ENCODE measurements around the gene MKNK1. TPM values are rescaled to one million over a fixed set of nuclear protein-coding genes. Genes with fewer than 3 reads are reported as not detected.

The MKNK1 gene
- total RNA-seq, 1 experiment from 2014 or later: 18.6 TPM

GRCh38 chr1:46614604-46614984 lies 10.5 kb upstream of the MKNK1 start:
- ChIA-PET CTCF (interaction anchor here (1.2 to 3.6 kb wide), 5 partner anchors 8 to 201 kb away, joined by 3 to 33 read pairs (median 6); partner anchors contain the start of gene MKNK1), POLR2A (interaction anchor here (2.3 kb wide), 1 partner anchor 10 kb away, joined by 14 read pairs; the partner anchor contains the start of gene MKNK1)
- Mint-ChIP-seq H3K4me3 (no peak overlapping the region), H3K27ac (no peak overlapping the region), H3K27me3 (ENCODE audit: low read depth) (peaks cover 27% of the 10 kb centered on the region), H3K9me3 (no peaks in the 10 kb centered on the region), H3K36me3 (no peaks in the 10 kb centered on the region), H3K4me1 (peaks cover 57% of the 10 kb centered on the region)
- ATAC-seq: no peak
- DNase-seq (ENCODE audit: low spot score): no peak
- TF ChIP-seq CREM (CRISPR knock-in tag; IDR thresholded peaks at IDR 0.05) (no peak), ZNF512 (CRISPR knock-in tag; IDR thresholded peaks at IDR 0.05; ENCODE audit: borderline replicate concordance) (no peak), KAT7 (CRISPR knock-in tag; IDR thresholded peaks at IDR 0.05; ENCODE audit: borderline replicate concordance) (no peak), ETV6 (CRISPR knock-in tag; IDR thresholded peaks at IDR 0.05) (no peak), GABPB1 (CRISPR knock-in tag; IDR thresholded peaks at IDR 0.05) (no peak), RELA (CRISPR knock-in tag; IDR thresholded peaks at IDR 0.05; ENCODE audit: borderline replicate concordance) (no peak), E2F1 (CRISPR knock-in tag; IDR thresholded peaks at IDR 0.05) (no peak), SMAD3 (CRISPR knock-in tag; IDR thresholded peaks at IDR 0.05; ENCODE audit: borderline replicate concordance) (no peak), PRRX2 (CRISPR knock-in tag; IDR thresholded peaks at IDR 0.05) (no peak), ZNF232 (CRISPR knock-in tag; IDR thresholded peaks at IDR 0.05) (no peak), OVOL2 (CRISPR knock-in tag; IDR thresholded peaks at IDR 0.05; ENCODE audit: borderline replicate concordance) (no peak), ZNF219 (CRISPR knock-in tag; IDR thresholded peaks at IDR 0.05; ENCODE audit: borderline replicate concordance) (no peak), ESRRA (CRISPR knock-in tag; IDR thresholded peaks at IDR 0.05; ENCODE audit: borderline replicate concordance) (no peak), AFF4 (CRISPR knock-in tag; IDR thresholded peaks at IDR 0.05; ENCODE audit: borderline replicate concordance) (no peak), MYBL2 (CRISPR knock-in tag; IDR thresholded peaks at IDR 0.05) (no peak)
- TF ChIP-seq, protein P1, sequence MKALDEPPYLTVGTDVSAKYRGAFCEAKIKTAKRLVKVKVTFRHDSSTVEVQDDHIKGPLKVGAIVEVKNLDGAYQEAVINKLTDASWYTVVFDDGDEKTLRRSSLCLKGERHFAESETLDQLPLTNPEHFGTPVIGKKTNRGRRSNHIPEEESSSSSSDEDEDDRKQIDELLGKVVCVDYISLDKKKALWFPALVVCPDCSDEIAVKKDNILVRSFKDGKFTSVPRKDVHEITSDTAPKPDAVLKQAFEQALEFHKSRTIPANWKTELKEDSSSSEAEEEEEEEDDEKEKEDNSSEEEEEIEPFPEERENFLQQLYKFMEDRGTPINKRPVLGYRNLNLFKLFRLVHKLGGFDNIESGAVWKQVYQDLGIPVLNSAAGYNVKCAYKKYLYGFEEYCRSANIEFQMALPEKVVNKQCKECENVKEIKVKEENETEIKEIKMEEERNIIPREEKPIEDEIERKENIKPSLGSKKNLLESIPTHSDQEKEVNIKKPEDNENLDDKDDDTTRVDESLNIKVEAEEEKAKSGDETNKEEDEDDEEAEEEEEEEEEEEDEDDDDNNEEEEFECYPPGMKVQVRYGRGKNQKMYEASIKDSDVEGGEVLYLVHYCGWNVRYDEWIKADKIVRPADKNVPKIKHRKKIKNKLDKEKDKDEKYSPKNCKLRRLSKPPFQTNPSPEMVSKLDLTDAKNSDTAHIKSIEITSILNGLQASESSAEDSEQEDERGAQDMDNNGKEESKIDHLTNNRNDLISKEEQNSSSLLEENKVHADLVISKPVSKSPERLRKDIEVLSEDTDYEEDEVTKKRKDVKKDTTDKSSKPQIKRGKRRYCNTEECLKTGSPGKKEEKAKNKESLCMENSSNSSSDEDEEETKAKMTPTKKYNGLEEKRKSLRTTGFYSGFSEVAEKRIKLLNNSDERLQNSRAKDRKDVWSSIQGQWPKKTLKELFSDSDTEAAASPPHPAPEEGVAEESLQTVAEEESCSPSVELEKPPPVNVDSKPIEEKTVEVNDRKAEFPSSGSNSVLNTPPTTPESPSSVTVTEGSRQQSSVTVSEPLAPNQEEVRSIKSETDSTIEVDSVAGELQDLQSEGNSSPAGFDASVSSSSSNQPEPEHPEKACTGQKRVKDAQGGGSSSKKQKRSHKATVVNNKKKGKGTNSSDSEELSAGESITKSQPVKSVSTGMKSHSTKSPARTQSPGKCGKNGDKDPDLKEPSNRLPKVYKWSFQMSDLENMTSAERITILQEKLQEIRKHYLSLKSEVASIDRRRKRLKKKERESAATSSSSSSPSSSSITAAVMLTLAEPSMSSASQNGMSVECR (CRISPR knock-in tag; IDR thresholded peaks at IDR 0.05; ENCODE audit: borderline replicate concordance): no peak
